ENCODE data around the gene GGTLC1. TPM values are rescaled to one million over a fixed set of nuclear protein-coding genes. Genes with fewer than 3 reads are reported as not detected.

Gene GGTLC1
- total RNA-seq, 2 donors from 2014 or later, result not detected

DNA sequence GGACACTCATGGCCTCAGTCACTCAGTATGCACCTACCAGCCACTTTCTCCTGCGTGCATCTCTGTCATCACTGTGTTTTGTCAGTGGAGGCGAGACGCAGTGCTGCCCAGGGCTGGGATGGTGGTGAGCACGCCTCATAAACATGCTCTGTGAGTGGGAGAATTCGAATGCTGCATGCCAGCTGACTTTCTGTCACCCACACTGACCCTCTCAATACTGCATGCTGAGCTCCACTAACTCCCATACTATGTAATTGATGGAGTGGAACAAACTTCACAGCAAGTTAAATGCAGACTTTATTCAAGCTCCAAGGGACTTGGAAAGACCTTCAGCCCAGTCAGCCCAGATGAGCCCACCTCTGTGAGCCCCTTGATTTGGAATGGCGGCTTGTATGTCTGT is 22.7 kb upstream of the GGTLC1 start:
- Histone ChIP-seq H3K27me3 (no peaks in the 10 kb centered on the region), H3K9me3 (no peaks in the 10 kb centered on the region), H3K36me3 (no peaks in the 10 kb centered on the region), H3K4me1 (peaks cover 0 to 4% of the 10 kb centered on the region in 2 donors), H3K4me3 (no peak overlapping the region), H3K27ac (no peak overlapping the region)
- TF ChIP-seq, protein P1, sequence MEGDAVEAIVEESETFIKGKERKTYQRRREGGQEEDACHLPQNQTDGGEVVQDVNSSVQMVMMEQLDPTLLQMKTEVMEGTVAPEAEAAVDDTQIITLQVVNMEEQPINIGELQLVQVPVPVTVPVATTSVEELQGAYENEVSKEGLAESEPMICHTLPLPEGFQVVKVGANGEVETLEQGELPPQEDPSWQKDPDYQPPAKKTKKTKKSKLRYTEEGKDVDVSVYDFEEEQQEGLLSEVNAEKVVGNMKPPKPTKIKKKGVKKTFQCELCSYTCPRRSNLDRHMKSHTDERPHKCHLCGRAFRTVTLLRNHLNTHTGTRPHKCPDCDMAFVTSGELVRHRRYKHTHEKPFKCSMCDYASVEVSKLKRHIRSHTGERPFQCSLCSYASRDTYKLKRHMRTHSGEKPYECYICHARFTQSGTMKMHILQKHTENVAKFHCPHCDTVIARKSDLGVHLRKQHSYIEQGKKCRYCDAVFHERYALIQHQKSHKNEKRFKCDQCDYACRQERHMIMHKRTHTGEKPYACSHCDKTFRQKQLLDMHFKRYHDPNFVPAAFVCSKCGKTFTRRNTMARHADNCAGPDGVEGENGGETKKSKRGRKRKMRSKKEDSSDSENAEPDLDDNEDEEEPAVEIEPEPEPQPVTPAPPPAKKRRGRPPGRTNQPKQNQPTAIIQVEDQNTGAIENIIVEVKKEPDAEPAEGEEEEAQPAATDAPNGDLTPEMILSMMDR (IDR thresholded peaks at IDR 0.05), result no peak
- no peak for DNase-seq (ENCODE audit: low spot score)

DNA sequence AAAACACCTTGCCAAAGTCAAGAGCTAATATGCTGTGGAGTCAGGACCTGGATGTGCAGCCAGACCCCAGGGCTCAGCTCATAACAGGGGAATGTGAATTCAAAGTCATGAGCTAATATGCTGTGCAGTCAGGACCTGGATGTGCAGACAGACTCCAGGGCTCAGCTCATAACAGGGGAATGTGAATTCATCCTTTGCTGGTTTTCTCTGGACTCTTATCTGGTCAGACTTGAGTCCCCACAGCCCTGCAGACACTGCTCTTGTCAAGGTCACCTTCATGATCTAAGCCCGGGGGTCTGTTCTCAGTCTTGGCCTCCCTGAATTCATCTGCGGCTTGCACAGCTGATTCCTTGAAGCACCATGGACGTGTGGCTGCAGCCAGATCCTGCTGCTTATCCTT is 19.2 kb upstream of the GGTLC1 start:
- Histone ChIP-seq H3K27me3 (no peaks in the 10 kb centered on the region), H3K27ac (no peak overlapping the region), H3K36me3 (no peaks in the 10 kb centered on the region), H3K9me3 (no peaks in the 10 kb centered on the region), H3K4me3 (no peak overlapping the region), H3K4me1 (peaks cover 0 to 4% of the 10 kb centered on the region in 2 donors)
- no peak for DNase-seq (ENCODE audit: low spot score)
- TF ChIP-seq, protein P1 (IDR thresholded peaks at IDR 0.05), result no peak

DNA sequence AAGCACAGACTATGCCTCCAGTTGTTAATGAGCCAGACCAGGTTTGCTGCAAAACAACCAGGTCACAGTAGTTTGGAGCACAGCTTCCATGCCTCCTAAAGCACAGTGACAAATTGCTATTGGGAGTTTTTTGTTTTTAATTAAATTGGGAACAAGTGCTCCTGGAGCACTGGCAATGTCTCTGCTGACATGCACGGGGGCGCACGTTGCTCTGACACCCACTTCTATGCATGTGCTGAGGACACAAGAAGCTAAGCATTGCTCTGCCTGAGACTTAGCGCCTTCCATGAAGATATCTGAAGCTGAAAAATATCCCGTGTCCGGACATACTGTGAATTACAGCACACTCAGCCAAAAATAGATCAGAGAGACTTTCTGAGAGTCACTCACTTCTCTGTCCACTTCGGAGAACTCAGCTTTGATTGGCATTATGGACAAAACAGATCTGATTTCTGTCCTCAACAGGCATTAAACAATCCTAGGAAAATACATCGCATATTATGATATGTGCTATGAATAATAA is 18.6 kb upstream of the GGTLC1 start:
- H3K27me3 ChIP-seq, result no peaks in the 10 kb centered on the region
- H3K4me3 ChIP-seq, result no peak overlapping the region
- TF ChIP-seq, protein P1 (IDR thresholded peaks at IDR 0.05), result no peak
- DNase-seq (ENCODE audit: low spot score), result no peak
- H3K4me1 ChIP-seq, result peaks cover 0 to 4% of the 10 kb centered on the region in 2 donors
- H3K27ac ChIP-seq, result no peak overlapping the region
- no peaks in the 10 kb centered on the region for H3K36me3 ChIP-seq
- H3K9me3 ChIP-seq, result no peaks in the 10 kb centered on the region

DNA sequence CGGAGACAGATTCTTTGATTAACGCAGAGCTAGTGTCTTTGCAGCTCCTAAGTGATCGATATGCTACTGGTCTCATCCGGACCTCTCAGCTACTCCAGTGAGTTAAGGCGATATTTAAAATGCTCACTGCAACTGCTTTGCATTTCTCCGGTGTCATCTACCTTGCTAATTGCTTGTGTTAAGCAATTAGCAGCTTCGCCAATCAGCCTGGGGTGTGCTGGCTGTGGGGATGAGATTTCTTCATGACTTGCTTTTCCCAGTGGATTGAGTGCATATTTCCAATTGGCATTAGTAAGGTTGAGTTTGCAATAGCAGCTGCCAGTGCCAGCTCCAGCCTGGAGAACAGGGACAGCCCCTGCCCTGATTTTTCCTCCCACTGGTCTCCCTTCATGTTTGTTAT is 18.0 kb upstream of the GGTLC1 start:
- TF ChIP-seq, protein P1 (IDR thresholded peaks at IDR 0.05), result no peak

DNA sequence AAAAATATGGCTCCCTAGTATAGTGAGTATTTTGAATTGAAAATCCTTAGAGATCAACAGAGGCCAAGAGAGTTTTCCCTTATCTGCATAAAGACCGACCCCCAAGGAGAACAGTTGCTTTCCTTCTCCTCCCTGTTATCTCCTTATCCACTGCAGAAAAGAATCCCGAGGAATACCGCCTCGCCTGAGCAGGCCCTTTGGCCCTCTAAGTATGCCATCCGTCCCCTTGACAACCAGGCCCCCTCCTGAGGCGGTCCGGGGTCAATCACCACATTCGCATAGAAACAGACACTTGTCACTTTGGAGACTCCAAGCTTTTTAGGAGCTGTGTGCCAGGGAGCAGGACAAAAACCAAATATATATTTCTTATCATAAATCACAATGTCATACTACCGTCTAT is 15.9 kb upstream of the GGTLC1 start:
- Histone ChIP-seq H3K27ac (no peak overlapping the region), H3K9me3 (no peaks in the 10 kb centered on the region), H3K36me3 (no peaks in the 10 kb centered on the region), H3K4me3 (no peak overlapping the region), H3K27me3 (no peaks in the 10 kb centered on the region), H3K4me1 (peaks cover 0 to 4% of the 10 kb centered on the region in 2 donors)
- TF ChIP-seq, protein P1 (IDR thresholded peaks at IDR 0.05), result no peak
- no peak for DNase-seq (ENCODE audit: low spot score)

More for the DNA sequence above, 18.0 kb upstream of the GGTLC1 start:
- H3K4me1 ChIP-seq, result peaks cover 0 to 4% of the 10 kb centered on the region in 2 donors
- H3K9me3 ChIP-seq, result no peaks in the 10 kb centered on the region
- H3K36me3 ChIP-seq, result no peaks in the 10 kb centered on the region
- H3K4me3 ChIP-seq, result no peak overlapping the region
- H3K27ac ChIP-seq, result no peak overlapping the region
- no peaks in the 10 kb centered on the region for H3K27me3 ChIP-seq
- no peak for DNase-seq (ENCODE audit: low spot score)

DNA sequence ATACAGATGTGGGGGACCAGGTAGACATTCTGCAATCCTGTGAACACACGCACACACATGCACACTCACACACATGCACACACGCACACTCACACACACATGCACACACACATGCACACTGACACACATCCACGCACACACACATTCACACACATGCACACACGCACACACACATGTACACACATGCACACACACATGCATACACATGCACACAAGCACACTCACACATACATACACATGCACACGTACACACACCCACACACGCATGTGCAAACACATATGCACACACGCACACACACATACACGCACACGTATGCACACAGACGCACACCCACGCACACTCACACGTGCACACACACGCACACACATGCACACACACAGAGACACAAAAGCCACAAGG is 14.3 kb upstream of the GGTLC1 start:
- H3K27ac ChIP-seq, result no peak overlapping the region
- H3K4me1 ChIP-seq, result peaks cover 0 to 4% of the 10 kb centered on the region in 2 donors
- H3K4me3 ChIP-seq, result no peak overlapping the region
- H3K9me3 ChIP-seq, result no peaks in the 10 kb centered on the region
- TF ChIP-seq, protein P1 (IDR thresholded peaks at IDR 0.05), result no peak
- no peaks in the 10 kb centered on the region for H3K36me3 ChIP-seq
- no peaks in the 10 kb centered on the region for H3K27me3 ChIP-seq
- no peak for DNase-seq (ENCODE audit: low spot score)
